GM13977 (cell line): ENCODE measurements around the gene NXPH4.

Experiments
- DNase-seq: peaks from one replicate; pipeline ENCODE4 v3.0.0; 2012; ENCODE audit warnings: low spot score
- in situ Hi-C: fragments of 300-500 bp; cut with MboI; formaldehyde crosslinking; loops from one replicate; pipeline ENCODE4 v1.12.0; 2022; ENCODE audit warnings: low sequenced_read_pairs, low pct_unique_long_range_greater_than_20kb, mixed read lengths, inconsistent platforms; ENCODE audit not compliant: unreplicated experiment
- TF ChIP-seq, protein P1 (sequence below): IDR thresholded peaks from 2 replicates; pipeline ENCODE4 v1.5.1; 2012; ENCODE audit warnings: mild to moderate bottlenecking, control low read depth; ENCODE audit not compliant: insufficient read depth; ENCODE audit errors: extremely low read depth, missing control alignments

NXPH4 gene

DNA sequence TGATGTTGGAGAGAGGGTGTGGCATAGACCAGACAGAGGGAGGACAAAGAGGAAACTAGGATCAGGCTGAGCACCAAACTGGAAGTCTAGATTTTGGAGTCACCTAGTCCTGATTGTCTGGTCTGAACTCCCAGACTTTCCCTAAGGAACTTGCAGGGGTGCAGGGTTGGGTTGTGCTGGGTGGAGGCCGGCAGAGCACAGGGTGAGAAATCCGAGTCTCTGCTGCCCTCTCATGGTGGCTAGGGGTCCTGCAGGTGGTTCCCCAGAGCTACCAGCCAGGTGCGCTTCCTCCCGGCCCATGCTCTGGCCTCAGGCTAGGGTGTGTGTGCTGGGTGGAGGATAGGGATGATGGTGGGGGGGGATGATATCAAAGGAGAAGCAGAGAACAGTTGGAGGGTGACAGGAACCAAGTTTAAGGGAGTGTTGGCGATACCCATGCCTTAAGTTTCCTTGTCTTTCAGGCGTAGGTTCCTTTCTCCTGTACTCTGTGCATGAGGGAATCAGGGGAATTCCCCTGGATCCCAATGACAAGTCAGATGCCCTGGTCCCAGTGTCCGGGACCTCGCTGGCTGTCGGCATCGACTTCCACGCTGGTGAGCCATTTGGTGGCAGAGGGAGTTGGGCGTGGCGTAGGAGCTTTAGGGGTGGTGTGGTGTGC is 33.5 kb upstream of the NXPH4 start:
- TF ChIP-seq, protein P1, sequence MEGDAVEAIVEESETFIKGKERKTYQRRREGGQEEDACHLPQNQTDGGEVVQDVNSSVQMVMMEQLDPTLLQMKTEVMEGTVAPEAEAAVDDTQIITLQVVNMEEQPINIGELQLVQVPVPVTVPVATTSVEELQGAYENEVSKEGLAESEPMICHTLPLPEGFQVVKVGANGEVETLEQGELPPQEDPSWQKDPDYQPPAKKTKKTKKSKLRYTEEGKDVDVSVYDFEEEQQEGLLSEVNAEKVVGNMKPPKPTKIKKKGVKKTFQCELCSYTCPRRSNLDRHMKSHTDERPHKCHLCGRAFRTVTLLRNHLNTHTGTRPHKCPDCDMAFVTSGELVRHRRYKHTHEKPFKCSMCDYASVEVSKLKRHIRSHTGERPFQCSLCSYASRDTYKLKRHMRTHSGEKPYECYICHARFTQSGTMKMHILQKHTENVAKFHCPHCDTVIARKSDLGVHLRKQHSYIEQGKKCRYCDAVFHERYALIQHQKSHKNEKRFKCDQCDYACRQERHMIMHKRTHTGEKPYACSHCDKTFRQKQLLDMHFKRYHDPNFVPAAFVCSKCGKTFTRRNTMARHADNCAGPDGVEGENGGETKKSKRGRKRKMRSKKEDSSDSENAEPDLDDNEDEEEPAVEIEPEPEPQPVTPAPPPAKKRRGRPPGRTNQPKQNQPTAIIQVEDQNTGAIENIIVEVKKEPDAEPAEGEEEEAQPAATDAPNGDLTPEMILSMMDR = peak; percentile 97
- peak; percentile 97 for DNase-seq
- in situ Hi-C loops = loop anchor here (5.0 kb wide), 1 partner anchor 61 kb away; no protein-coding TSS in a partner anchor

DNA sequence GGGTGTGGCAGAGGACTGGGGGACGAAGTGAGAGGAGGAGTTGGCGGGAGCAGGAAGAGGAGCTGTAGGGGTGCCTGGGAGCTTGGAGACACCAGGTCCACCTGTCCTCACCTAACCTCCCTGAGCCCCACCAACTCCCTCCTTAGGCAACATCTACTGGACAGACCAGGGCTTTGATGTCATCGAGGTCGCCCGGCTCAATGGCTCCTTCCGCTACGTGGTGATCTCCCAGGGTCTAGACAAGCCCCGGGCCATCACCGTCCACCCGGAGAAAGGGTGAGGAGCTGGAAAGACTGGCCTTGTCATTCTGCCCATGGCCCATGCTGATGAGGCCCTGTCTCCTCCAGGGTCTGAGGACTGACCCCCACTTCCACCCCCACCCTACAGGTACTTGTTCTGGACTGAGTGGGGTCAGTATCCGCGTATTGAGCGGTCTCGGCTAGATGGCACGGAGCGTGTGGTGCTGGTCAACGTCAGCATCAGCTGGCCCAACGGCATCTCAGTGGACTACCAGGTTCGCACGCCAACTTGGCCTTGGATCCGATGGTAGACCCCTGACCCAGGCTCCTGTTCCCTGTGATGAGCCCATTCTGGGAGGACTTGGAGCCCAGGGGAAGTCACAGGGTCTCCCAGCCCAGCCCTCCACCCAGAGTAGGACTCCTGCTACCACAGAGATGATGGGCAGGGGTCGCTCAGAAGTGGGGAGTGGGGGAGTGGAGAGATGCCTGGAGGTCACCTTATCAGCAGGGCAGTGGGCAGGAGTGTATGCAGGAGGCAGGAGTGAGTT is 32.5 kb upstream of the NXPH4 start:
- in situ Hi-C loops = loop anchor here (5.0 kb wide), 1 partner anchor 62 kb away; no protein-coding TSS in a partner anchor
- TF ChIP-seq, protein P1 = no peak
- DNase-seq = no peak

DNA sequence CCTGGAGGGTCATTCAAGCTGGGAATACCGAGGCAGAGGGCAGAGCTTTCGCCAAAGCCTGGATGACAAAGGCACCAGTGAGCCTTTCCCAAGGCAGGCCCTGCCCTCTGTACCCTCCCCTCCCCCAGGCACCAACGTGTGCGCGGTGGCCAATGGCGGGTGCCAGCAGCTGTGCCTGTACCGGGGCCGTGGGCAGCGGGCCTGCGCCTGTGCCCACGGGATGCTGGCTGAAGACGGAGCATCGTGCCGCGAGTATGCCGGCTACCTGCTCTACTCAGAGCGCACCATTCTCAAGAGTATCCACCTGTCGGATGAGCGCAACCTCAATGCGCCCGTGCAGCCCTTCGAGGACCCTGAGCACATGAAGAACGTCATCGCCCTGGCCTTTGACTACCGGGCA is 31.2 kb upstream of the NXPH4 start:
- no peak for DNase-seq
- in situ Hi-C loops = no loop called here
- TF ChIP-seq, protein P1 = no peak

DNA sequence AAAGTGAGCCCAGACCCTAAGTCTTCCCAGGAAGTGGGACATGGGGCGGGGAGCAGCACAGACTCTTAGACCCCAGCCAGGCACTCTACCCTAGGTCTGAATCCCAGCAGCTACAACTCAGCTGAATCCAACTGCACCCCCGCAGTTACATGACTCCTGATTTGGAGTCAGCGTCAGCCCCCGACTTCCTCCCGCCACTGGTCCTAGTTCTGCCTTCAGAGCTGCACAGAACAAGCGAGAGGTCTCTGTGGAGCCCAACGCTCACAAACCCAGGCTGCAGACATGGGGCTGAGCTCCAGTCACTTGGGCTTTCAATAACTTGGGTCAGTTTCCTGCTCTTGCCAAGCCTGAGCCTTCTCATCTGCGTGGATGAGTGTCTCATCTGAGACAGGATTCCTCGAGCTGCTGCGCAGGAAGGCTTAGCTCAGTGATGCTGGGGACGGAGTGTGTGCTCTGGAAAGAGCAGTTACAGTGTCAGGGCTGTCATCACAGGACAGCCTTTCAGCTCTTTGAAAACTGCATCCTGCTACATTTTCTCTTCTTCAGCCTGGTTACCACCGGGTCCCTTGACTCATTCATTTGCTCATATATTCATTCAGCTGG is 30.6 kb upstream of the NXPH4 start:
- TF ChIP-seq, protein P1 = no peak
- DNase-seq = no peak
- in situ Hi-C loops = no loop called here

DNA sequence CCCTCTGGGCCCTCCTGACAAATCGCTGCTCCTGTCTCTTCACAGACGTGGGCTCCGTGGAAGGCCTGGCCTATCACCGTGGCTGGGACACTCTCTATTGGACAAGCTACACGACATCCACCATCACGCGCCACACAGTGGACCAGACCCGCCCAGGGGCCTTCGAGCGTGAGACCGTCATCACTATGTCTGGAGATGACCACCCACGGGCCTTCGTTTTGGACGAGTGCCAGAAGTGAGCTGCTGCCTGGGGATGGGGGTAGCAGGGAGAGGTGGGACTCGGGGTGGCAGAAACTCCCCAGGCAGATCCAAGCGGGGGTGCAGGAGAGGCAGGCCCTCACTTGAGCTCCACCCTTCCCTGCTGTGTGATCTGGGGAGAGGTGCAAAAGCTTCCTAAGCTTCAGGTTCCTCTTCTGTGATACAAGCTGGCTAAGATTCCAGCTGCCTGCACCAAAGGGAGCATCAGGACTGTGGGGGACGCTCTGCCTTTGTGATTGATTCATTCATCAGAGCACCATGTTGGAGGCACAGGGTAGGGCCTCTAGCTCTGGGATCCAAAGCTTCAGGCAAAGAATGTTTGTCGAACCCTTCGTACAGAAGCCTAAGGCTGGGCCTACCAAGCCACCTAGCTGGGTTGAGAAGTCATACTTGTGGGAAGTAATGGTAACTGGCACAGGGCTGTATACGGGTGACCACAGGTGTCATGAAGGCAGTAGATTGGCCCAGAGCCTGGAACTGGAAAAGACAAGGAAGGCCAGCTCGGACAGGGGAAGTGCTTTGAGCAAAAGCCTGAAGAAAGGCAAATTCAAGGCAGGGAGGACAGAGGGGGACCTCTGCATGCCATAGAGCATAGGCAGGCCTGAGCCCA is 29.1 kb upstream of the NXPH4 start:
- in situ Hi-C loops = no loop called here
- TF ChIP-seq, protein P1 = no peak

DNA sequence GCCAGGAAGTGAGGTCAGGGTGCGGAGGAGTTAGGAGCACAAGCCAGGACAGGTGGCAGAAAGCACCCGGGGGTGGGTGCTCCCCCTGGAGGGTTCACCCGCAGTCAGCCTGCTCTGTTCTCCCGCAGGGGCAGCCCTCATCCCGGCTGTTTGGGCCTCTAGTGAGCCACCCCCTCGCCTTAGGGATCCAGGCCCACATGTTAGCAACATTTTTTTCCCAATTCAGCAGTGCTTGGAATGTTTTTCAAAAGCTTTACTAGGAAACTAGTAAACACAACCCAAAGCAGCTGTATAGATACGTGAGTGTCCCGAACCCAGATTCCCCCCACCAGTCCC is 28.5 kb upstream of the NXPH4 start:
- in situ Hi-C loops = no loop called here
- TF ChIP-seq, protein P1 = no peak
- DNase-seq = no peak

More for the DNA sequence above, 29.1 kb upstream of the NXPH4 start:
- DNase-seq = no peak
